Right lung (tissue), 5 donors: ENCODE data around the gene FTL. TPM values are rescaled to one million over a fixed set of nuclear protein-coding genes. Genes with fewer than 3 reads are reported as not detected.

Experiments used
- DNase-seq, 2 donors: peaks; one replicate each; pipeline ENCODE4 v3.0.0-alpha.2; 2013
- polyA plus RNA-seq, 5 donors: library from polyadenylated mRNA; unstranded; fragments of 120-200 nt; gene quantifications; one replicate each; pipeline versions ENCODE4 v1.2.1 to v1.2.3, GENCODE V29; 2013; ENCODE audit warnings: inconsistent platforms in 1 of 5, low replicate concordance in 1 of 5; ENCODE audit not compliant: insufficient read length in 5 of 5, insufficient read depth in 1 of 5

Gene FTL
- polyA plus RNA-seq, 5 donors = 1,127 to 1,622 (median 1,142) TPM

DNA sequence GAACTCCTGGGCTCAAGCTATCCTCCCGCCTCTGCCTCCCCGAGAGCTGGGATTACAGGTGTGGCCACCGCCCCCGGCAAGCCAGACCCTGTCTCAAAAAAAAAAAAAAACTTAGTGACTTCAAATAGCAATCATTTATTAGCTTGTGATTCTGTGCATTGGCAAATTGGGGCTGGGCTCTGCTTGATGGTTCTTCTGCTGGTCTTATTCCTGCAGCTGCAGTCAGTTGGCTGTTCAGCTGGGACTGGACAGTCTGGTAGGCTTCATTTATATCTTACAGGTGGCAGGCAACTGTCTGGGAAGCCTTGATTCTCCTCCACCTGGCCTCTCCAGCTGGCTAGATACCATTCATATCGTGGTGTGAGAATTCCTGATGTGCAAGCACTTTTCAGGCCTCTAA is 24.2 kb upstream of the FTL start:
- no peak for DNase-seq

DNA sequence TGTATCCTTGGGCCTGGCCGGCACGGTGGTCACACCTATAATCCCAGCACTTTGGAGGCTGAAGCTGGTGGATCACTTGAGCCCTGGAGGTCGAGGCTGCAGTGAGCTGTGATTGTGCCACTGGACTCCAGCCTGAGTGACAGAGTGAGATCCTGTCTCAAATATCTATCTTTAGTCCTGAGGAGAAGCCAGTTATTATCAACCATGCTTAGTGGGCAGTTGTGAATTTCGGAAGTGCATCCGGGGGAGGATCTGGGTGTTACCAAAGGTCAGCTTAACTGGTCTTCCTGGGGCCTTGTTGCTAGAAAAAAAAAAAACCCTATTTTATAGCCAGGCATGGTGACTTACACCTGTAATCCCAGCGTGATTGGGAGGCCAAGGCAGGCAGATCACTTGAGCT is 22.0 kb upstream of the FTL start:
- DNase-seq = no peak

DNA sequence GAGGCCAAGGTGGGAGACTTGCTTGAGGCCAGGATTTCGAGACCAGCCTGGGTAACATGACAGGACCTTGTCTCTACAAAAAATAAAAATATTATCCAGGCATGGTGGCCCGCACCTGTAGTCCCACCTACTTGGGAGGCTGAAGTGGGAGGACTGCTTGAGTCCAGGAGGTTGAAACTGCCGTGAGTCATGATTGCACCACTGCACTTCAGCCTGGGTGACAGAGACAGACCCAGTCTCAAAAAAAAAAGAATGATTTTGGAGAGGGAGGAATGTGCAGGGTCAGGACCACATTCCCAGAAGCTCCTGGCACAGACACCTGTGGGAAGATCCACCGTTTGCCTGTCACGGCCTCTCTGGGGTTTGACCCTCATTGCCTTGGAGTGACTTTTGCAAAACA is 19.7 kb upstream of the FTL start:
- no peak for DNase-seq

DNA sequence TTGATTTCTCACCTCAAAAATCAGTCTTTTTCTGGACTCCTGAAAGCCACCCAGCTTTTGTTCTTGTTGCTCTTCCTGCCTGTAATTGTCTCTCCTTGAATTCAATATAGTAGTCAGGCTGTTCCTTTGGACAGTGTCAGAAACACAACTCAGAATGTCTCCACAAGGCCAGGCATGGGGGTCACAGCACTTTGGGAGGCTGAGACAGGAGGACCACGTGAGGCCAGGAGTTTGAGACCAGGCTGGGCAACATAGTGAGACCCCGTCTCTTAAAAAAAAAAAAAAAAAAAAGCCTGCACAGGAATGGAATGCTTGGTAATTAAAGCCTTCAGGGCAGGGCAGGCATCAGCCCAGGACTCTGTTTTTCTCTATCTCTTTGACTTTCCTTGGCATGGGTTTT is 19.3 kb upstream of the FTL start:
- no peak for DNase-seq

GRCh38 chr19:48946463-48947257 is 18.4 kb upstream of the FTL start:
- DNase-seq = no peak

DNA sequence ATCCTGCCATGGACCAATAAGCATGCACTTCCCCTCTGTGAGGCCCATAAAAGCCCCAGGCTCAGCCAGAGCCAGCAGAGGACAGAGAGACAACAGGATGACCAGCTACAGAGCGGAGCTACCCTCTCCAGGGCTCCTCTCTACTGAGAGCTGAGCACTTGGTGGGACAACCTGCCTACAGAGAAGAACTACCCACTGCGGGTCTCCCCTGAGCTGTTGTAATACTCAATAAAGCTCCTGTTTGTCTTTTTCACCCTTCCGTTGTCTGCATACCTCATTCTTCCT is 17.9 kb upstream of the FTL start:
- DNase-seq = no peak

DNA sequence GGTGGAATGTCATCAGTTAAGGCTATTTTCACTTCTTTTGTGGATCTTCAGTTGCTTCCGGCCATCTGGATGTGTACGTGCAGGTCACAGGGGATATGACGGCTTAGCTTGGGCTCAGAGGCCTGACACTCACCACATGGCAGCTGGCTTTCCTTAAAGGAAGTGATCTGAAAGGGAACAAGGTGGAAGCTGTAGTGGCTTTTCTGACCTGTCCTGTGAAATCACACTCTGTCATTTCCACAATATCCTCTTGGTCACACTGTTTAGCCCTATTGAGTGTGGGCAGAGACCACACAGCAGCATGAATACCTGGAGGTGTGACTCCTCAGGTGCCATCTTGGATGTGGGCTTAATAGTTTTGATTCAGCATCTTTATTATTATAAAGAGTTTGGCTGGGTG is 14.9 kb upstream of the FTL start:
- no peak for DNase-seq

DNA sequence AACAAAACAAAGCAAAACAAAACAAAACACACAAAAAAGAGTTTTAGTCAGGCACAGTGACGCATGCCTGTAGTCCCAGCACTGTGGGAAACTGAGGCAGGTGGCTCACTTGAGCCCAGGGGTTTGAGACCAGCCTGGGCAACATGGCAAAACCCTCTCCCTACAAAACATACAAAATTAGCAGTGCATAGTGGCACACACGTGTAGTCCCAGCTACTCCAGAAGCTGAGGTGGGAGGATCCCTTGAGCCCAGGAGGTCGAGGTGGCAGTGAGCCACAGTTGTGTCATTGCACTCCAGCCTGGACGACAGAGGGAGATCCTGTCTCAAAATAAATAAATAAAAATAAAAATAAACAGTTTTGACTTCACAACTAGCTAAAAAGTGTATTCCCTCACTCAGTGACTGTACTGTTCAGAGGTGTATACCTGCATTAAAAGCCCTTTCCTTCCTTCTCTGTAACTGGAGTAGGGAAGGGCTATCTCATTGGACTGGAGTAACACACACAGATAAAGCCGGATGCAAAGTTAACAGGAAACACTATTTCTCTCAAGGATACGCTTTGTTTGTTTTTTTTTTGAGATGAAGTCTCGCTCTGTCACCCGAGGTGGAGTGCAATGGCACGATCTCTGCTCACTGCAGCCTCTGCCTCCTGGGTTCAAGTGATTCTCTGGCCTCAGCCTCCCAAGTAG is 14.1 kb upstream of the FTL start:
- no peak for DNase-seq

DNA sequence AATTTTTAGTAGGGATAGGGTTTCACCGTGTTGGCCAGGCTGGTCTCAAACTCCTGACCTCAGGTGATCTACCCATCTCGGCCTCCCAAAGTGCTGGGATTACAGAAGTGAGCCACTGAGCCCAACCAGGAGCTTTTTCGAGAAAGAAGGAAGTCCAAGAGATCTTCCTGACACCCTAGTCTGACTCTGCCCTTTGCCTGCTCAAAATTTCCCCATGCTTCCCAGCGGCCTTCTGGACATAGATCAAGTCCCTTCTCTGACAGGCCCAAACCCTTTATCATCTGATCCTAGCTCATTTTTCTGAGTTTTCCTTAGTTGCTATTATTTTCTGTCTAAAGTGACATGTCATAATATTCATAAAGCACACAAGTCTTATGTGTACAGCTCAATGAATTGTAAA is 12.0 kb upstream of the FTL start:
- DNase-seq = no peak

- DNase-seq = no peak
These were observed 11.0 kb upstream of the FTL start for GRCh38 chr19:48953990-48954594.

- peak; percentile 89 to 91 for DNase-seq
These were observed 10.4 kb upstream of the FTL start, which contains the start of gene BAX for GRCh38 chr19:48954595-48955307. TSS of gene BAX (plus strand) at chr19:48954875. CDS start at chr19:48954929, 54 bp downstream.

- DNase-seq = no peak
These were observed 9.7 kb upstream of the FTL start for GRCh38 chr19:48955308-48955958.

DNA sequence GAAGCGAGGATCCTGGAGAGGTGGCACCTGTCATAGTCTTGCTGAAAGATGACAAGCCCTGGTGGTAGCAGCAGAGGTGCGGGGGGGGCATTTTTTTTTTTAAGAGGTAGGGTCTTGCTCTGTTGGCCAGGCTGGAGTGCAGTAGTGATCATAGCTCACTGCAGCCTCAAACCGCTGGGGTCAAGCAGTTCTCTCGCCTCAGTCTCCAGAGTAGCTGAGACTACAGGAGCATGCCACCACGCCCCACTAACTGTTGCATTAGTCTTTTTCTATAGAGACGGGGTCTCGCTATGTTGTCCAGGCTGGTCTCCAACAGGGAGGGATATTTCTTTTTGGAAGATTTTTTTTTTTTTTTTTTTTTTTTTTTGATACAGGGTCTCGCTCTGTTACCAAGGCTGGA is 7.1 kb upstream of the FTL start:
- no peak for DNase-seq

DNA sequence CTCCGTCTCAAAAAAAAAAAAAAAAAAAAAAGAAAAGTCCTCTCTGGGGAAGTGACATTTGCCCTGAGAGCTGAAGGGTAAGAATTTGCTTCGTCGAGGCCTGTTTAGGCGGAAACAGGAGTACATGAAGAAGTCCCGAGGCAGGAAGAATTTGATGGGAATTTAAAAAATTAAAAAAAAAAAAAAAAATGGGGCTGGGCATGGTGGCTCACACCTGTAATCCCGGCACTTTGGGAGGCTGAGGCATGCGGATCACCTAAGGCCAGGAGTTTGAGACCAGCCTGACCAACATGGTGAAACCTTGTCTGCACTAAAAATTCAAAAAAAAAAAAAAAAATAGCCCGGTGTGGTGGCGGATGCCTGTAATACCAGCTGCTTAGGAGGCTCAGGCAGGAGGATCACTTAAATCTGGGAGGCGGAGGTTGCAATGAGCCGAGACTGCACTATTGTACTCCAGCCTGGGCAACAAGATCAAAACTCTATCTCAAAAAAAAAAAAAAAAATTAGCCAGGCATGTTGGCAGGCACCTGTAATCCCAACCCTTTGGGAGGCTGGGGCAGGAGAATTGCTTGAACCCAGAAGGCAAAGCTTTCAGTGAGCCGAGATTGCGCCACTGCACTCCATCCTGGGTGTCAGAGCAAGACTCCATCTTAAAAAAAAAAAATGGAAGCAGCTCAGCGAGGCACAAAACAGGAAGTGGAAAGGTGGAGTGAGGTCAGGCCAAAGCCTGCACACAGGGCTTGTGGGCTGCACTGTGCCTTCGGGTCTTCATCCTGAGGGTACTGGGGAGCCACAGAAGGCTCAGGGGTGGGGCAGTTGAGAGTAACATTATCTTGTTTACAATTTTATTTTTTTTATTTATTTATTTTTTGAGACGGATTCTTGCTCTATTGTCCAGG is 5.5 kb upstream of the FTL start:
- no peak for DNase-seq

DNA sequence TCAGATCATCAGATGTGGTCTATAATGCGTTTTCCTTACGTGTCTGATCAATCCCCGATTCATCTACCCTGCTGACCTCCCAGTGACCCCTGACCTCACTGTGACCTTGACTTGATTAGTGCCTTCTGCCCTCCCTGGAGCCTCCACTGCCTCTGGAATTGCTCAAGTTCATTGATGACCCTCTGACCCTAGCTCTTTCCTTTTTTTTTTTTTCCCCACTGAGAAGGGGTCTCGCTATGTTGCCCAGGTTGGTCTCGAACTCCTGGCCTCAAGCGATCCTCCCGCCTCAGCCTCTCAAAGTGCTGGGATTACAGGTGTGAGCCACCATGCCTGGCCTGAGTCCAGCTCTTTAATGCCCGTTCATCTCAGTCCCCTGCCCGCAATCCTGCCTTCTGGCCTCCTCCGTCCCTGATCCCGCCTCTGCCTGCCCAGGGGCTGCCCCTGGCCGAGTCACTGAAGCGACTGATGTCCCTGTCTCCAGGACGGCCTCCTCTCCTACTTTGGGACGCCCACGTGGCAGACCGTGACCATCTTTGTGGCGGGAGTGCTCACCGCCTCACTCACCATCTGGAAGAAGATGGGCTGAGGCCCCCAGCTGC is 4.0 kb upstream of the FTL start:
- DNase-seq = no peak

- no peak for DNase-seq
These were observed 3.5 kb upstream of the FTL start for GRCh38 chr19:48961673-48962028.

- peak in 1 of 2 donors; percentile 38 for DNase-seq
These were observed 2.9 kb upstream of the FTL start for GRCh38 chr19:48962029-48962848.

- DNase-seq = no peak
These were observed 2.3 kb upstream of the FTL start for GRCh38 chr19:48962849-48963165.

GRCh38 chr19:48963371-48964204 is 1.5 kb upstream of the FTL start:
- peak; percentile 71 to 74 for DNase-seq
